HG03460 (cell line): ENCODE data around the gene GP1BB.
"Not testable (repeated sequence)": the region's sequence is repeated elsewhere in the genome, so short reads cannot be mapped to it uniquely, and the experiment has no call there.

Experiments
- ATAC-seq: cut with Tn5 transposase; IDR thresholded peaks from one replicate; pipeline ENCODE4 v1.9.1; 2021; ENCODE audit not compliant: unreplicated experiment

Gene GP1BB

GRCh38 chr22:19724927-19725661, 1.8 kb downstream of the GP1BB start:
- no peak for ATAC-seq

- ATAC-seq = not testable (repeated sequence)
These were observed 2.9 kb downstream of the GP1BB start for GRCh38 chr22:19726064-19726788.

DNA sequence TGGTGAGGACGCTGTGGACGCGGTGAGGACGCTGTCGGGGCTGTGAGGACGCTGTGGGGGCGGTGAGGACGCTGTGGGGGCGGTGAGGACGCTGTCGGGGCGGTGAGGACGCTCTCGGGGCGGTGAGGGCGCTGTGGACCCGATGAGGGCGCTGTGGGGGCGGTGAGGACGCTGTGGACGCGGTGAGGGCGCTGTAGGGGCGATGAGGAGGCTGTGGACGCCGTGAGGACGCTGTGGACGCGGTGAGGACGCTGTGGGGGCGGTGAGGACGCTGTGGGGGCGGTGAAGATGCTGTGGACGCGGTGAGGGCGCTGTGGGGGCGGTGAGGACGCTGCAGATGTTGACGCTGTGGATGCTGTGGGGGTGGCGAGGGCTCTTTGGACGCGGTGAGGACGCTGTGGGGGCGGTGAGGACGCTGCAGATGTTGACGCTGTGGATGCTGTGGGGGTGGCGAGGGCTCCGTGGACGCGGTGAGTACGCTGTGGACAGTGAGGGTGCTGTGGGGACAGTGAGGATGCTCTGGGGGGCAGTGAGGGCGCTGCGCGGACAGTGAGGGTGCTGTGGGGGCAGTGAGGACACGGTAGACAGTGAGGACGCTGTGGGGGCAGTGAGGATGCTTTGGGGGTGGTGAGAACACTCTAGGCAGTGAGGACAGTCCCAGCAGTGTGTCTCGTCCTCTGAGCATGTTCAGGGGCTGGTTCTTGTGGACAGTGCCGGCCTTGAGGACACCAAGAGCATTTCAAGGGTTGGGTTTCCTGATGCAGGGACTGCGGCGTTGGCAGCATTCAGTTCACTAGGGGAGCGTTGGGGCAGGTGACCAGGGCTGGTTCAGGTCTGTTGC, 4.2 kb downstream of the GP1BB start:
- no peak for ATAC-seq

- no peak for ATAC-seq
These were observed 4.9 kb downstream of the GP1BB start for GRCh38 chr22:19728271-19728670.

DNA sequence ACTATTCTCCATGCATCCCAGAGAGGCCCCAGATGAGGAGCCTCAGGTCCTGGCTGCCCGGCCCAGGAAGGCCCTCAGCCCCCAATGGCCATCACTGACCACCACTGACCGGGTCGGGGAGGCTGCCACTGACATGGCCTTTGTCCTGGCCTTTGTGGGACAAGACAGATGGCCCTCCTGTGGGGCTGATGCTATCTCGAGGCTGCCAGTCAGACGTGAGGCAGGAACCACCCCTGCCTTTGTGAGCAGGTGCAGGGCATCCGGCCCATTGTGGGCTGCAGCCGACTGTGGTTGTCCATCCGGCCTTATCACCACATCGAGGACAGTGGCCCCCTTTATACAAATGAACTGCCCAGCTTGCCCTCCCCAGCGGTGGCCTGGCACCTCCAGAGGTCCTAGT, 5.5 kb downstream of the GP1BB start:
- no peak for ATAC-seq

GRCh38 chr22:19729507-19729906, 6.2 kb downstream of the GP1BB start:
- no peak for ATAC-seq

GRCh38 chr22:19730198-19730597, 6.9 kb downstream of the GP1BB start:
- ATAC-seq = no peak

GRCh38 chr22:19730655-19731360, 7.5 kb downstream of the GP1BB start:
- no peak for ATAC-seq

GRCh38 chr22:19731361-19732135, 8.2 kb downstream of the GP1BB start:
- no peak for ATAC-seq

DNA sequence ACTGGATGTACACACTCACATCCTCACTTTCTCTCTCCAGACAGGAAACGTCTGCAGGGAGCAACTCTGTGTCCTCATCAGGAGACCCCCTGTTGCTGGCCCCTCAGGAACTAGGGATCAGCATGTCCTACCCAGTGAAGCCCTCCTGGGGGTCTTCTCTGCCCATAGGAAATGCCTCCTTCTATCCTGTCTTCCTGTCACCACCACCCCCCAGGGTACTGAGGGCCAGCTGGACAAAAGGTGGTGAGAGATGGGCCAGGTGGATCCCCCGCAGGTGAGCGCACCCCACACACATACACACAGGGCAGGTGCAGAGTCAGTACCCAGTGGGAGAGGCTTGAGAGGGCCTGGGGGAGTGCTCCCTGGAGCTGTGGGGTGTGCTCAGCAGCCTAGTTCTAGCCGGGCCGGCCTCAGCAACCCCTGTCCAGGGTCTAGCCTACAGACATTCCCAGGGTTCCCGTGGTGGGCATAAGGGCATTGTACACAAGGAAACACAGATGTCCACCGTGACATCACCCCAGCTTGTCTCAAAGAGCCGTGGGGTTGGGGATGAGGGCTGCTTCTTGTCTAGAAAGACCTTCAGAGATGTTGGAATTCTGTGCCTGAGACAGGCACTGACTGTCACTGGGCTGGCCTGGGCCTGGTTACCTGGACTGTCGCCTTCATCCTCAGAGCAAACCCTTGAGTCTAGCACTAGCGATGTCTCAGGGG, 9.2 kb downstream of the GP1BB start:
- ATAC-seq = no peak

DNA sequence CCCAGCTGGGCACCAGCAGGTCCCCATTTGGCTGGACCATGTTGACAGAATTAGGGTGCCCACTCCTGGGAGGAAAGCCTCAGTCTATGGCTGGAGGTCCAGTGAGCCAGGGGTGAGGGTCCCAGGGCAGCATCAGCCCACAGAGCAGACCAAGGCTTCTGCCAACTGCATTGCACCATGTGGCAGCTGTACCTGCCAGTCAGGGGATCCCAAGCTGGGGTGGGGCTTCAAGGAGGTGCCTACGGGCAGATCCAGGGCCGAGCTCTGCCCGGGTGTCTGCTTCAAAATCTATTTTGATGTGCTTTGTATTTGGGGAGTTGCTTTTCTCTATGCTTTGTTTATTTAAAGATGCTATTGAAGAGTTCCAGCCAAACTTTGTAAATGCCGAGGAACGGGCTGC, 10.4 kb downstream of the GP1BB start:
- no peak for ATAC-seq

DNA sequence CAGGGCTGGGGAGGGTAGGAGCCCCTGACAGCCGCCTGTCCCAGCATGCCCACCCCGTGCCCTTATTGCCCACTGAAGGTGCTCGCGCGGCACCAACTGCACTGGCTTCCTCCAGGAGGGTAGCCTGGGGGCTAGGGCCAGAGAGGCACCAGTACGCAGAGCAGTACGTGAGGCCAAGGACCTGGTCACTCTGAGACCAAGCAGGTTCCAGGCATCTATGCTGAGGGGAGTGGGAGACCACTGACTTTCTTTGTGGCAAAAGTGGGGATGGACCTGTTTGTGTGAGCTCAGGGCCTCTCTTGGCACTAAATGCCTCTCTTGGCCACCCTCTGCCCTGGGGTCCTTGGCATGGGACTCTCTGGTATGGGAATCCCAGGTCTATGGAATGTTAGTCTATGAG, 10.8 kb downstream of the GP1BB start:
- ATAC-seq = no peak

DNA sequence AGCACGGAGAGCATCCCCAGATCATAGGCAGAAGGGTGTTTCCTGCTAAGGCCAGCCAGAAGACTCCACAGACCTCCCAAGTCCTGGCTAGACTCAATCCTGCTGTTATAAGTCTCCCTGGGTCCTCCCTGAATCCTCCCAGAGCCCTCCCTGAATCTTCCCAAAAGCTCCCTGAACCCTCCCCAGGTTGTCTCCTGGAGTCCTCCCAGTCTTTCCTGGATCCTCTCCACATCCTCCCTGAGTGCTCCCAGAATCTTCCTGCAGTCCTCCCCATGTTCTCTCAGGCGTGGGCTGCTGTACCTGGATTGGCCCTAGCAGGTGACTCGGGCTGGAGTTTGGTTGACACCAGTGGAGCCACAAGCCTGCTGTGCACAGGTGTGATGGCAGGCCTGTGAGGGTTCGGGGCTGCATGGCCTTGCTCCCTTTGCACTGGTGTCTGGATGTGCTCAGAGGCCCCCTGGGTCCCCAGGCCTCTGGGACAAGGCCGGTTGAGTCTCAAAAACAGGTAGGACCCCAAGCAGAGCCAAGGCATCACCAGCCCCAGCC, 11.6 kb downstream of the GP1BB start:
- no peak for ATAC-seq

GRCh38 chr22:19735665-19736510, 12.5 kb downstream of the GP1BB start:
- ATAC-seq = no peak

DNA sequence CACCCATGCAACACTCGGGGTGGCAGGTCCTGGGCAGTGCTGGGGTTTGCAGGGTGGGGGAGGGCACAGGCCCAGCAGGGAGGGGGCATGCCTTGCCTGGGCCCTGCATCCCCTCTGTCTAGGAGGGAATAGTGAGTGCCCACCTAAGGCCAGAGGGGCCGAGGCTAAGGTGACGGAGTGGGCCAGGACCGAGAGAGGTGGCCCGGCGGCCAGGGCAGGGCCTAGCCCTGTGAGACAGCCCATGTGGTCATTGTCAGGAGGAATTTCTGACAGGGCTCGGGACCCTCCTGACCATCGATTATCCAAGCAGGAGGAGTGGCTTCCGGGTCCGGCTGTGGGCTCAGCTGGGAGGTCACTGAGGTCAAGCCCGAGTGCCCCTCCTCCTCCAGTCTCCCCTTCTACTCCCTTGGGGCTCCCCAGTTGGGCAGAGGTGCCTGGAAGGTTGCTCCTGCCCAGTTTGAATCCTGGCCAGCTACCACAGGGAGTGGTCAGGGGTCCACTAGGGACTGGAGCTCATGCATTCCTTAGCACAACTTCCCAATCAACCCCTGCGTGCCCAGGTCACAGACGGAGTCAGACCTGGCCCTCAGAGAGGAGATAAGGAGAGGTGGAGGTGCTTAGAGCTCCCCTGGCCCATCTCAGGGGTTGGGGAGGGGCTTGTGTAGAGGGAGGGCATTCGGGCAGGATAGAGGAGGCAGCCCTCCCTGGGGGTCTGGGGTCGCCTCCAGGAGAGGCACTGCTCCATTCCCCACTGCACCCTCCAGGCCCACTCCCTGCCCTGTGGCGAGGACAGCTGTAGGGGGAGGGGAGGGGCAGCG, 14.7 kb downstream of the GP1BB start:
- no peak for ATAC-seq

GRCh38 chr22:19738664-19739447, 15.5 kb downstream of the GP1BB start:
- ATAC-seq = no peak

DNA sequence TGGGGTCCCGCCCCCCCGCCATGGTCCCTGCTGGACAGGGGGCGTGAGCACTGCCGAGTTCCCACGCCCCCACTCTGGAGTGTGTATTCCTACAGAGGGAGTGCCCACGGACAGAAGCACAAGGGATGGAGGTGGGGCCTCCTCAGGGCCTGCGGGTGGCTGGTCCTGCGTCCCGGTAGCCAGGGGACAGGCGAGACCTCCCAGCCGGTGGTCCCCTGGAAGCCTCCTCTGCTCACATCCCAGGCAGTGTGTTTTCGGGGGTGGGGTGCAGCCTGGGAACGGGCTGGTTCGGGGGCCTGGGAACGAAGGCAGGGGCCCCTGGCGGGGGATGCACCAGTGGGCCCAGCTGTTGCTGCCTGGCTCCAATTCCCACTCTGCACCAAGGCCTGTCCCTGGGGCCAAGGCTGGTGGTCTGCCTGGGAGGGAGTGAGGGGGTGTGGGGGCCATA, 16.1 kb downstream of the GP1BB start:
- no peak for ATAC-seq
